ENCODE measurements around the gene ASIC2. TPM values are rescaled to one million over a fixed set of nuclear protein-coding genes. Genes with fewer than 3 reads are reported as not detected.
A peak's percentile ranks its signal among the peaks of the same experiment; 100 is the strongest.

The ASIC2 gene
- total RNA-seq, 1 donor from 2014 or later = not detected

GRCh38 chr17:33300241-33300640, 7.1 kb upstream of the ASIC2 start:
- no peak for TF ChIP-seq CTCF (IDR thresholded peaks at IDR 0.05; ENCODE audit: unreplicated experiment)
- Mint-ChIP-seq H3K4me1 (ENCODE audit: unreplicated experiment) (peaks cover 4% of the 10 kb centered on the region), H3K36me3 (ENCODE audit: low read depth, unreplicated experiment) (no peaks in the 10 kb centered on the region), H3K9me3 (ENCODE audit: unreplicated experiment) (no peaks in the 10 kb centered on the region), H3K27ac (ENCODE audit: unreplicated experiment) (no peak overlapping the region), H3K27me3 (ENCODE audit: unreplicated experiment) (no peaks in the 10 kb centered on the region), H3K4me3 (ENCODE audit: unreplicated experiment) (no peak overlapping the region)
- DNase-seq (ENCODE audit: low spot score) = no peak

GRCh38 chr17:33299115-33299514, 6.0 kb upstream of the ASIC2 start:
- Mint-ChIP-seq H3K36me3 (ENCODE audit: low read depth, unreplicated experiment) (no peaks in the 10 kb centered on the region), H3K4me3 (ENCODE audit: unreplicated experiment) (no peak overlapping the region), H3K9me3 (ENCODE audit: unreplicated experiment) (no peaks in the 10 kb centered on the region), H3K27me3 (ENCODE audit: unreplicated experiment) (peaks cover 1% of the 10 kb centered on the region), H3K27ac (ENCODE audit: unreplicated experiment) (no peak overlapping the region), H3K4me1 (ENCODE audit: unreplicated experiment) (peaks cover 4% of the 10 kb centered on the region)
- no peak for TF ChIP-seq CTCF (IDR thresholded peaks at IDR 0.05; ENCODE audit: unreplicated experiment)
- DNase-seq (ENCODE audit: low spot score) = no peak

GRCh38 chr17:33297643-33298042, 4.5 kb upstream of the ASIC2 start:
- Mint-ChIP-seq H3K4me3 (ENCODE audit: unreplicated experiment) (no peak overlapping the region), H3K27me3 (ENCODE audit: unreplicated experiment) (peaks cover 9% of the 10 kb centered on the region), H3K27ac (ENCODE audit: unreplicated experiment) (no peak overlapping the region), H3K9me3 (ENCODE audit: unreplicated experiment) (no peaks in the 10 kb centered on the region), H3K36me3 (ENCODE audit: low read depth, unreplicated experiment) (no peaks in the 10 kb centered on the region), H3K4me1 (ENCODE audit: unreplicated experiment) (peaks cover 4% of the 10 kb centered on the region)
- no peak for TF ChIP-seq CTCF (IDR thresholded peaks at IDR 0.05; ENCODE audit: unreplicated experiment)
- no peak for DNase-seq (ENCODE audit: low spot score)

- H3K27ac Mint-ChIP-seq (ENCODE audit: unreplicated experiment) = no peak overlapping the region
- H3K4me1 Mint-ChIP-seq (ENCODE audit: unreplicated experiment) = peaks cover 4% of the 10 kb centered on the region
- H3K9me3 Mint-ChIP-seq (ENCODE audit: unreplicated experiment) = no peaks in the 10 kb centered on the region
- peaks cover 3% of the 10 kb centered on the region for H3K36me3 Mint-ChIP-seq (ENCODE audit: low read depth, unreplicated experiment)
- DNase-seq (ENCODE audit: low spot score) = no peak
- H3K27me3 Mint-ChIP-seq (ENCODE audit: unreplicated experiment) = peaks cover 15% of the 10 kb centered on the region
- no peak overlapping the region for H3K4me3 Mint-ChIP-seq (ENCODE audit: unreplicated experiment)
- no peak for TF ChIP-seq CTCF (IDR thresholded peaks at IDR 0.05; ENCODE audit: unreplicated experiment)
Observed at GRCh38 chr17:33294994-33295393, 1.9 kb upstream of the ASIC2 start.

- Mint-ChIP-seq H3K4me1 (ENCODE audit: unreplicated experiment) (peaks cover 4% of the 10 kb centered on the region), H3K9me3 (ENCODE audit: unreplicated experiment) (no peaks in the 10 kb centered on the region), H3K36me3 (ENCODE audit: low read depth, unreplicated experiment) (peaks cover 3% of the 10 kb centered on the region), H3K4me3 (ENCODE audit: unreplicated experiment) (no peak overlapping the region), H3K27me3 (ENCODE audit: unreplicated experiment) (peaks cover 22% of the 10 kb centered on the region), H3K27ac (ENCODE audit: unreplicated experiment) (no peak overlapping the region)
- peak; percentile 38 for TF ChIP-seq CTCF (IDR thresholded peaks at IDR 0.05; ENCODE audit: unreplicated experiment)
- peak; percentile 57 for DNase-seq (ENCODE audit: low spot score)
Observed at GRCh38 chr17:33292201-33292980, 704 bp downstream of the ASIC2 start.

Data from endothelial cell (in vitro differentiated cells).